Calu3 (cell line): ENCODE data around the gene NAA10. TPM values are rescaled to one million over a fixed set of nuclear protein-coding genes. Genes with fewer than 3 reads are reported as not detected.

Source experiments
- BruUV-seq: library from RNA; stranded (reverse); fragments of 400-500 nt; replicated peaks from 2 replicates; lab custom pipeline; 2021; lab: Mats Ljungman, UMichigan
- CTCF ChIA-PET: fragments of 300-600 bp; sonication (Branson Sonifier 250); formaldehyde crosslinking; loops from one replicate; lab custom pipeline; 2022; ENCODE audit warnings: antibody characterized with exemption; lab: Charles Lee
- DNase-seq: peaks from one replicate; pipeline ENCODE4 v3.0.0; 2022
- H3K27ac Mint-ChIP-seq: one replicate; pipeline ENCODE4 v1.8.0; 2022; ENCODE audit warnings: mixed read lengths; ENCODE audit not compliant: unreplicated experiment
- H3K27me3 Mint-ChIP-seq: one replicate; pipeline ENCODE4 v1.8.0; 2022; ENCODE audit warnings: mixed read lengths; ENCODE audit not compliant: unreplicated experiment
- H3K36me3 Mint-ChIP-seq: one replicate; pipeline ENCODE4 v1.8.0; 2022; ENCODE audit warnings: mild to moderate bottlenecking, moderate library complexity, mixed read lengths; ENCODE audit not compliant: insufficient read depth, unreplicated experiment
- H3K4me1 Mint-ChIP-seq: one replicate; pipeline ENCODE4 v1.8.0; 2022; ENCODE audit warnings: mild to moderate bottlenecking, low read depth, mixed read lengths; ENCODE audit not compliant: unreplicated experiment
- H3K4me3 Mint-ChIP-seq: one replicate; pipeline ENCODE4 v1.8.0; 2022; ENCODE audit warnings: mild to moderate bottlenecking, low read depth, moderate library complexity, mixed read lengths; ENCODE audit not compliant: unreplicated experiment
- H3K9me3 Mint-ChIP-seq: one replicate; pipeline ENCODE4 v1.8.0; 2022; ENCODE audit warnings: low read depth, mixed read lengths; ENCODE audit not compliant: unreplicated experiment
- CTCF ChIP-seq: fragments of 200-600 bp; IDR thresholded peaks from one replicate; pipeline ENCODE4 v1.8.0; 2022; ENCODE audit warnings: antibody characterized with exemption; ENCODE audit not compliant: unreplicated experiment
- intact Hi-C: fragments of 100-400 bp; cut with micrococcal nuclease; formaldehyde crosslinking; loops from one replicate; pipeline ENCODE4 v1.10.0; 2022; ENCODE audit not compliant: unreplicated experiment
- total RNA-seq: library from RNA; stranded (reverse); gene quantifications from 2 replicates; pipeline ENCODE4 v1.2.3, GENCODE V29; 2022

NAA10 gene
- total RNA-seq, 1 experiment from 2014 or later = 139 TPM

GRCh38 chrX:153971450-153972367 lies 36.9 kb upstream of the NAA10 start, which contains the start of gene HCFC1:
Gene HCFC1, minus strand, starts transcription at chrX:153971818. Its CDS starts 978 bp downstream, at chrX:153970840.
- Mint-ChIP-seq H3K27me3 (no peaks in the 10 kb centered on the region), H3K4me1 (peaks cover 27% of the 10 kb centered on the region), H3K9me3 (no peaks in the 10 kb centered on the region), H3K36me3 (peaks cover 64% of the 10 kb centered on the region), H3K27ac (peak within 1 kb of the TSS; percentile 98), H3K4me3 (peak within 1 kb of the TSS; percentile 89)
- TSS peak; percentile 75 for BruUV-seq
- CTCF ChIA-PET = no interaction called here
- intact Hi-C loops = no loop called here
- no peak for TF ChIP-seq CTCF
- DNase-seq = peak; percentile 87

- H3K27ac Mint-ChIP-seq = peak overlapping the region; percentile 98
- intact Hi-C loops = no loop called here
- CTCF ChIA-PET = no interaction called here
Observed at GRCh38 chrX:153971124-153971449, 36.2 kb upstream of the NAA10 start.

GRCh38 chrX:153970357-153971123 lies 35.7 kb upstream of the NAA10 start:
- peaks cover 34% of the 10 kb centered on the region for H3K4me1 Mint-ChIP-seq

More at GRCh38 chrX:153971124-153971449, 36.2 kb upstream of the NAA10 start:
- no peak for TF ChIP-seq CTCF
- Mint-ChIP-seq H3K36me3 (peaks cover 64% of the 10 kb centered on the region), H3K9me3 (no peaks in the 10 kb centered on the region), H3K27me3 (no peaks in the 10 kb centered on the region), H3K4me1 (peaks cover 31% of the 10 kb centered on the region), H3K4me3 (peak overlapping the region; percentile 89)
- DNase-seq = peak; percentile 92
- no TSS peak for BruUV-seq

More at GRCh38 chrX:153970357-153971123, 35.7 kb upstream of the NAA10 start:
- intact Hi-C loops = no loop called here
- Mint-ChIP-seq H3K27me3 (no peaks in the 10 kb centered on the region), H3K27ac (peak overlapping the region; percentile 98), H3K36me3 (peaks cover 64% of the 10 kb centered on the region), H3K9me3 (no peaks in the 10 kb centered on the region), H3K4me3 (peak overlapping the region; percentile 89)
- no peak for TF ChIP-seq CTCF
- TSS peak; percentile 58 for BruUV-seq
- peak; percentile 13 for DNase-seq
- CTCF ChIA-PET = interaction anchor here (0.5 to 1.0 kb wide), 2 partner anchors 42 to 82 kb away, joined by 6 read pairs; no protein-coding TSS in a partner anchor
